ENCODE data around the gene MCU. TPM values are rescaled to one million over a fixed set of nuclear protein-coding genes. Genes with fewer than 3 reads are reported as not detected.

MCU gene
- total RNA-seq, 6 experiments from 2014 or later: 6.2 to 14.6 (median 10.4) TPM

DNA sequence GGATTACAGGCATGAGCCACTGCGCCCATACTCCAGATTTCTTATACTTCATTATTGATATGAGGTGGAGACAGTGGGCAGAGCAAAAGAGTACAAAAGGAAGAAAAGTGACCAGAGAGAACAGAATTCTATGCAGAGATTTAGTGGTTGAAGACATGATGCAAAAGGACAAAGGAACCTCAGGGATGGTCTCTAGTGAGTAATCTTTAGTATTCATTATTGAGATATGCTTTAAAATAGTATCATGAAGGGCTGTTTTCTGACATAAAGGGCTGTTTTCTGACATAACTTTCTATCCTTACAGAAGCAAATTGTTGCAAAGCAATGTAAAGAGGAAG is 120.4 kb downstream of the MCU start:
- Histone ChIP-seq H3K36me3 (no peaks in the 10 kb centered on the region), H3K9me3 (no peaks in the 10 kb centered on the region), H3K4me3 (no peak overlapping the region), H3K27me3 (no peaks in the 10 kb centered on the region), H3K27ac (no peak overlapping the region), H3K4me1 (peaks cover 0 to 4% (median 0%) of the 10 kb centered on the region in 4 donors)
- ATAC-seq (no peak), DNase-seq (no peak)
- intact Hi-C loops (cut with DNase I): no loop called here
- WGBS (ENCODE audit: insufficient coverage, low coverage, low lambda C conversion rate, missing lambda C conversion rate): 100% methylated on average over 1 of the region's 1 CpG
- TF ChIP-seq POLR2A (IDR thresholded peaks at IDR 0.05): no peak
- no peak for TF ChIP-seq CTCF (IDR thresholded peaks at IDR 0.05)

DNA sequence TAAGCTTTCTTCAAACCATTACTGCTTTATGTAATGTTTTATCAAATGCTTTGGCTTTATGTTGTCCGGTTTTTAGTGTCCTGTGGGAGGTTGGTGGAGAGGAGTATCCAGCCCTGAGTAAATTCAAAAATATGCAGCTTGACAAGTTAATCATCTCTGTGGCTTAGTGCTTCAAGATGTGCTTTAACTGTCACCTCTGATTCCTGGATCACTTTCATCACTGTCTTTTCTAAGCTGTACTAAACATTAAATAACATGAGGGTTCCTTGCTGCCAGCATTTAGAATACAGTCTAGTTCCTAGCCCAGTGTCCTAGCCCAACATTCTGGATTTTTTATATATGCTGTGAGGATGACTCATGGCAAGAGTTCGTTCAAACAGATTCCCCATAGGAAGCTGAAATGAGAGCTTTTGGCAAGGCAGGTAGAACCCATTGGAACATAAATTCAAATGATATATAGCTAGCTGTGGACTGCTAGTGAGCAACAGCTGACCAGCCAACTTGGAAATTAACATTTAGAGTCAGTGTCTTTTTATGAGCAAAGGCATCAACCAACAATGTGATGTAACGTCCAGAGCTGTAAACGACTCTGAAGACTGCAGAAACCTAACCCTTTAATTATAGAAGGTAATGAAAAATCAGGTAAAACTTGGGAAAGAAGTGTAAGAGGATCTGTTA is 120.9 kb downstream of the MCU start:
- no peak for TF ChIP-seq CTCF (IDR thresholded peaks at IDR 0.05)
- no peak for TF ChIP-seq POLR2A (IDR thresholded peaks at IDR 0.05)
- intact Hi-C loops (cut with DNase I): no loop called here
- H3K36me3 ChIP-seq: no peaks in the 10 kb centered on the region

GRCh38 chr10:72814099-72814790 is 122.3 kb downstream of the MCU start:
- Histone ChIP-seq H3K4me3 (no peak overlapping the region), H3K36me3 (no peaks in the 10 kb centered on the region), H3K27me3 (no peaks in the 10 kb centered on the region), H3K4me1 (peaks cover 0 to 9% (median 0%) of the 10 kb centered on the region in 4 donors), H3K9me3 (no peaks in the 10 kb centered on the region), H3K27ac (no peak overlapping the region)
- DNase-seq (no peak), ATAC-seq (no peak)
- TF ChIP-seq CTCF (IDR thresholded peaks at IDR 0.05): no peak
- no peak for TF ChIP-seq POLR2A (IDR thresholded peaks at IDR 0.05)
- WGBS (ENCODE audit: insufficient coverage, low coverage, low lambda C conversion rate, missing lambda C conversion rate): 32% methylated on average over 2 of the region's 2 CpGs
- intact Hi-C loops (cut with DNase I): no loop called here

More for the DNA sequence above, 120.9 kb downstream of the MCU start:
- Histone ChIP-seq H3K4me1 (peaks cover 0 to 5% (median 0%) of the 10 kb centered on the region in 4 donors), H3K27ac (no peak overlapping the region), H3K4me3 (no peak overlapping the region), H3K27me3 (no peaks in the 10 kb centered on the region), H3K9me3 (no peaks in the 10 kb centered on the region)
- DNase-seq: no peak
- ATAC-seq: no peak
- WGBS (ENCODE audit: insufficient coverage, low coverage, low lambda C conversion rate, missing lambda C conversion rate): 66% methylated on average over 4 of the region's 4 CpGs

- ATAC-seq: peak; percentile 57 to 95 (median 88)
- H3K4me1 ChIP-seq: peaks cover 0 to 9% (median 0%) of the 10 kb centered on the region in 4 donors
- no peak overlapping the region for H3K27ac ChIP-seq
- DNase-seq: no peak
- TF ChIP-seq CTCF (IDR thresholded peaks at IDR 0.05): no peak
- TF ChIP-seq POLR2A (IDR thresholded peaks at IDR 0.05): no peak
- intact Hi-C loops (cut with DNase I): no loop called here
- H3K36me3 ChIP-seq: no peaks in the 10 kb centered on the region
- no peaks in the 10 kb centered on the region for H3K27me3 ChIP-seq
- 13% methylated on average over 1 of the region's 1 CpG for WGBS (ENCODE audit: insufficient coverage, low coverage, low lambda C conversion rate, missing lambda C conversion rate)
- H3K4me3 ChIP-seq: no peak overlapping the region
- H3K9me3 ChIP-seq: no peaks in the 10 kb centered on the region
Observed at GRCh38 chr10:72816565-72816964, 124.6 kb downstream of the MCU start.
